T-helper 17 cell (primary cell): ENCODE results near the gene ABHD12B. TPM values are rescaled to one million over a fixed set of nuclear protein-coding genes. Genes with fewer than 3 reads are reported as not detected.

ENCODE experiments used
- ATAC-seq: fragments of 150-1000 bp; cut with Tn5 transposase; 2 replicates; pipeline ENCODE4 v1.10.0; 2021; ENCODE audit warnings: mild to moderate bottlenecking, moderate library complexity
- DNase-seq, 3 donors: peaks; one replicate each; pipeline versions ENCODE4 v3.0.0 to v3.0.0-alpha.2; 2020 to 2021
- H3K9me3 ChIP-seq: one replicate; pipeline ENCODE4 v1.7.0; 2013; ENCODE audit warnings: low read length, mild to moderate bottlenecking; ENCODE audit not compliant: control insufficient read depth, poor library complexity, severe bottlenecking
- H3K27ac Mint-ChIP-seq: one replicate; pipeline ENCODE4 v1.8.0; 2022; ENCODE audit warnings: mild to moderate bottlenecking, moderate library complexity, mixed read lengths
- H3K27me3 Mint-ChIP-seq: one replicate; pipeline ENCODE4 v1.8.0; 2022; ENCODE audit warnings: mixed read lengths
- H3K36me3 Mint-ChIP-seq: one replicate; pipeline ENCODE4 v1.8.0; 2022; ENCODE audit warnings: low read depth, mixed read lengths
- H3K4me1 Mint-ChIP-seq: one replicate; pipeline ENCODE4 v1.8.0; 2022; ENCODE audit warnings: mild to moderate bottlenecking, mixed read lengths
- H3K4me3 Mint-ChIP-seq: one replicate; pipeline ENCODE4 v1.8.0; 2022; ENCODE audit warnings: mild to moderate bottlenecking, moderate library complexity, mixed read lengths
- total RNA-seq, 4 donors: library from RNA in 2 of 4; stranded (reverse) in 2 of 4; gene quantifications; one replicate each; pipeline ENCODE4 v1.2.3 and lab custom pipeline; 2022 to 2026

ABHD12B gene, protein sequence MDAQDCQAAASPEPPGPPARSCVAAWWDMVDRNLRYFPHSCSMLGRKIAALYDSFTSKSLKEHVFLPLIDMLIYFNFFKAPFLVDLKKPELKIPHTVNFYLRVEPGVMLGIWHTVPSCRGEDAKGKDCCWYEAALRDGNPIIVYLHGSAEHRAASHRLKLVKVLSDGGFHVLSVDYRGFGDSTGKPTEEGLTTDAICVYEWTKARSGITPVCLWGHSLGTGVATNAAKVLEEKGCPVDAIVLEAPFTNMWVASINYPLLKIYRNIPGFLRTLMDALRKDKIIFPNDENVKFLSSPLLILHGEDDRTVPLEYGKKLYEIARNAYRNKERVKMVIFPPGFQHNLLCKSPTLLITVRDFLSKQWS
- total RNA-seq: not detected
- total RNA-seq (lab: John Stamatoyannopoulos, UW): 0 reads per million in 2 donors

DNA sequence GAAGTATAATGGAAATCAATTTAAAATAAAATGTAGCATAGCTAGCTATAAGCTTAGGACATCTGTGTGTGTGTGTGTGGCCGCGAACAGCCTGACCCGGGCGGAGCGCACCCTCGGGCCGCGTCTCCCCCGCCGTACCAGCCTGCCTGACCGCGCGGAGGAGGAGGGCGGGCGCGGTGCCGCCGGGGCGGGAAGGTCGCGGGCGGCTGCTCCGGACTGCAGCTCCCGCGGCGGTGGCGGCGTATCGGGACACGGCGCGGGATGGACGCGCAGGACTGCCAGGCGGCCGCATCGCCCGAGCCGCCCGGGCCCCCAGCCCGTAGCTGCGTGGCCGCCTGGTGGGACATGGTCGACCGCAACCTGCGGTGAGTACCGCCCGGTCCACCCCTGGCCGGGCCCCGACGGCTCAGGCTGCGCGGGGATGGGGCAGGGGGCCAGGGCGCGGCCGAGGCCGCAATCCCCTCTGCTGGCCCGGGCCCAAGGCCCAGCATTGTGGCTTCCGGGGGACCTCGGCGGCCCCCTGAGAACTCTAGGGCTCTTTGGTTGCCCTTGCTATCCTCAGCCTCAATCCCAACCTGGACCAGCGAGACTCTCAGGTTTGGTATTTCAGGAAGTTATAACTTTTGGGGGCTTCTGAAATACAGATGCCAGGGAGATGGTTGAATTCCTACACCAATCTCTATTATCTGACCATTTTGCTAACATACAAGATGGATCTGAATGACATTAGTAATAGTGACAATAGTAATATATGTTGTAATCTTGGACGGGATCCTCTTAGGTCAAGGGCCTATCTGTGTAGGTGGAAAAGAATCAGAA lies at the start of gene ABHD12B:
TSS of gene ABHD12B (plus strand) at position 140 of the 819 bp plus-strand sequence. CDS start at position 262, 122 bp downstream.
- DNase-seq (no peak), ATAC-seq (no peak)
- Mint-ChIP-seq H3K4me1 (peaks cover 25% of the 10 kb centered on the region), H3K4me3 (no peak within 1 kb of the TSS), H3K36me3 (peaks cover 6% of the 10 kb centered on the region), H3K27ac (no peak within 1 kb of the TSS), H3K27me3 (peaks cover 74% of the 10 kb centered on the region)
- no peaks in the 10 kb centered on the region for H3K9me3 ChIP-seq

- H3K9me3 ChIP-seq: no peaks in the 10 kb centered on the region
- Mint-ChIP-seq H3K4me3 (peak overlapping the region; percentile 87), H3K27me3 (no peaks in the 10 kb centered on the region), H3K4me1 (peaks cover 63% of the 10 kb centered on the region), H3K27ac (peak overlapping the region; percentile 94), H3K36me3 (no peaks in the 10 kb centered on the region)
- DNase-seq: no peak
- ATAC-seq: peak; percentile 23
These were observed 49.3 kb upstream of the ABHD12B start for GRCh38 chr14:50822501-50823042.

DNA sequence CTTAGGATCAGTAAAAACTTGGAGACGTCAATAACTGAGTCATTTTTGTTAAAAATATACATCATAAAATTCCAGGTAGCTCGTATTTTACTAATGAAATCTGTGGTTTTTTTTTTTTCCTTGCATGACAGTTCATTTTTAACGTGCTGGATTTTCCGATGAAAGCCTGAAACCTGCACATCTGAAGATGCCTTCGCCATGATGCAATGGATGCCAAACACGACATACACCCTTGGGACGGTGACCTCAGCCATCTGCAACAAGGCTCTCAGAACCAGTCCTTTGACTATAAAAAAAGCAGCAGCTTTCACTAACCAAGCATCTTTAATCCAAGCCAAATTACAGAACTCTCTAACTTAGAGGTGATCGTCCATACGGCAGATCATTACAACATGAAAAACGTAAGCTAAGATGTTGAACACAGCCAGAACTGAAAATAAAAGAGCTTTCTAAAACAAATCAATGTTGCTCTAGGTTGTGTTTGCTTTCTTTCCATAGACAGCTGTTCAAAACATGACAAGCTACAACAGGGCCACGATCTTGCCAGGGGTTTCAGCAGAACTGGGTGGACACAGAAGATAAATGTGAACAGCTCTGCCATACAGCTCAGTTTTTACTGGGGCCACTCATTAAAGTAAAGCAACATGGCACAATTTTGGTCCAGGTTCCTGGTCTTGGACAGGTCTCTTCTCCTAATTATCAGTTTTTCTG lies 48.6 kb upstream of the ABHD12B start:
- no peaks in the 10 kb centered on the region for H3K36me3 Mint-ChIP-seq
- H3K4me3 Mint-ChIP-seq: peak overlapping the region; percentile 87
- DNase-seq (no peak), ATAC-seq (no peak)
- H3K4me1 Mint-ChIP-seq: peaks cover 63% of the 10 kb centered on the region
- H3K27ac Mint-ChIP-seq: peak overlapping the region; percentile 94
- no peaks in the 10 kb centered on the region for H3K27me3 Mint-ChIP-seq
- no peaks in the 10 kb centered on the region for H3K9me3 ChIP-seq

DNA sequence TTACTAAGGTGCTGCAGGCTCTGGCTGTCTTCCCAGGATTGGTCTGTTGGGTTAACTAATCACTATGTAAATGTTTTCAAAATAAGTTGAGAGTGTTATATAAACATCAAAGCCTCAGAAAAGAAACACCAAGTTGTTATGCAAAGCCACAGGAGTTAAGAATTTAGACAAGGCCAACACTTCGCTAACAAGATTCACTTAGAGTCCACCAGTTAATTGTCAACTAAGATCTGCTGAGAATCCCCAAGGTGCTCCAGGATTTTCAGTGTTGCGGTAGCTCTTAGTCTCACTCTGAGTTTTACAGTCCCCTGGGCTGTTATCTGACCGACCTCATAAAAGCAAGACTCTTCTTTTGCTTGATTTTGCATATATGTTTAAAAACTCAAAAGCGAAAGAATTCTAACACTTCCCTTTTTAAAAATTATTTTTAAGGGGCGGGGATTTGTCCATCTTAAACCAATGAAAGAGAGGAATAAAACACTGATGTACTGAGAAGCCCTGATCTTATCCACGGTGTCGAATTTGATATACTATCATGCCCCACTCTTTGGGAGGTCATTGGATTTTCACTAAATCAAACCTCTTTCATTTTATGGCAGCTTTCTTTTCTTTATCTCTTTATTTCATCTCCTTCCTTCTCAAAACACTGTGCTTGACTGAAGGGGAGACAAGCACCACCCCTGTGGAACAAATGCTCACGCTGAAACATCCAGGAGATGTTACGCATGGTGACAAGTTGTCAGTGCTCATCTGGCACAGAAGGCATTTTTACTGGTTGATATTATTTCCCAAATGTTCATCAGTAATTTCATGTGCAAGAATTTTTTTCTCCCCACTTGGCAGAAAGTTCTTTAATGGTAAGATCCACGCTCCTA lies 47.9 kb upstream of the ABHD12B start:
- DNase-seq: no peak
- peak overlapping the region; percentile 94 for H3K27ac Mint-ChIP-seq
- H3K9me3 ChIP-seq: no peaks in the 10 kb centered on the region
- peaks cover 70% of the 10 kb centered on the region for H3K4me1 Mint-ChIP-seq
- no peaks in the 10 kb centered on the region for H3K36me3 Mint-ChIP-seq
- ATAC-seq: peak; percentile 24
- peak overlapping the region; percentile 87 for H3K4me3 Mint-ChIP-seq
- no peaks in the 10 kb centered on the region for H3K27me3 Mint-ChIP-seq

DNA sequence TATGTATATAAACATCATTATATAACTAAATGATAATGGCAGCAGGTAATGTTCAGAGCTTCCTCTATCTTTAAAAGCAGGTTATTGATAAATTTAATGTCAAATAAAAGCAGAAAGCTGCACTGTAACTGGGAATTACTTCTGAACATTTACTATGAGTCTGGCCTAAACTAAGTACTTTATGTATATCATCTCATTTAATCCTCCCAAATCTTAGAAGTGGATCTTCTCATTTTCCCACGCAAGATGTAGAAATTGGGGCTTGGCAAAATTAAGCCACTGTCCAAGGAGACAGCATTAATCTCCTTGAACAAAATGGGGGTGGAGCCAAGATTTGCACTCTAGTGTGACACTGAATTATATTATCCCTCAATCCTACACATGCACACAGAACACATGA lies 46.5 kb upstream of the ABHD12B start:
- peaks cover 72% of the 10 kb centered on the region for H3K4me1 Mint-ChIP-seq
- no peak for ATAC-seq
- H3K36me3 Mint-ChIP-seq: no peaks in the 10 kb centered on the region
- no peak for DNase-seq
- H3K9me3 ChIP-seq: no peaks in the 10 kb centered on the region
- no peak overlapping the region for H3K4me3 Mint-ChIP-seq
- H3K27me3 Mint-ChIP-seq: no peaks in the 10 kb centered on the region
- H3K27ac Mint-ChIP-seq: peak overlapping the region; percentile 94

GRCh38 chr14:50826681-50827080 lies 45.2 kb upstream of the ABHD12B start:
- no peaks in the 10 kb centered on the region for H3K9me3 ChIP-seq
- Mint-ChIP-seq H3K4me1 (peaks cover 68% of the 10 kb centered on the region), H3K27me3 (no peaks in the 10 kb centered on the region), H3K36me3 (peaks cover 2% of the 10 kb centered on the region), H3K27ac (no peak overlapping the region), H3K4me3 (no peak overlapping the region)
- ATAC-seq (no peak), DNase-seq (no peak)

GRCh38 chr14:50828721-50829488 lies 42.9 kb upstream of the ABHD12B start:
- Mint-ChIP-seq H3K4me3 (peak overlapping the region; percentile 97), H3K36me3 (peaks cover 2% of the 10 kb centered on the region), H3K27me3 (no peaks in the 10 kb centered on the region), H3K27ac (peak overlapping the region; percentile 91), H3K4me1 (peaks cover 55% of the 10 kb centered on the region)
- no peak for DNase-seq
- ATAC-seq: no peak
- no peaks in the 10 kb centered on the region for H3K9me3 ChIP-seq

GRCh38 chr14:50829489-50830043 lies 42.3 kb upstream of the ABHD12B start:
- H3K9me3 ChIP-seq: no peaks in the 10 kb centered on the region
- no peaks in the 10 kb centered on the region for H3K27me3 Mint-ChIP-seq
- no peak for DNase-seq
- H3K36me3 Mint-ChIP-seq: peaks cover 2% of the 10 kb centered on the region
- peaks cover 52% of the 10 kb centered on the region for H3K4me1 Mint-ChIP-seq
- ATAC-seq: no peak
- peak overlapping the region; percentile 97 for H3K4me3 Mint-ChIP-seq
- H3K27ac Mint-ChIP-seq: peak overlapping the region; percentile 91

- ATAC-seq: peak; percentile 71
- Mint-ChIP-seq H3K4me1 (peaks cover 54% of the 10 kb centered on the region), H3K27ac (peak overlapping the region; percentile 91), H3K4me3 (peak overlapping the region; percentile 97), H3K27me3 (no peaks in the 10 kb centered on the region), H3K36me3 (peaks cover 2% of the 10 kb centered on the region)
- peak; percentile 47 to 59 (median 57) for DNase-seq
- H3K9me3 ChIP-seq: no peaks in the 10 kb centered on the region
These were observed 41.6 kb upstream of the ABHD12B start for GRCh38 chr14:50830044-50830931.

DNA sequence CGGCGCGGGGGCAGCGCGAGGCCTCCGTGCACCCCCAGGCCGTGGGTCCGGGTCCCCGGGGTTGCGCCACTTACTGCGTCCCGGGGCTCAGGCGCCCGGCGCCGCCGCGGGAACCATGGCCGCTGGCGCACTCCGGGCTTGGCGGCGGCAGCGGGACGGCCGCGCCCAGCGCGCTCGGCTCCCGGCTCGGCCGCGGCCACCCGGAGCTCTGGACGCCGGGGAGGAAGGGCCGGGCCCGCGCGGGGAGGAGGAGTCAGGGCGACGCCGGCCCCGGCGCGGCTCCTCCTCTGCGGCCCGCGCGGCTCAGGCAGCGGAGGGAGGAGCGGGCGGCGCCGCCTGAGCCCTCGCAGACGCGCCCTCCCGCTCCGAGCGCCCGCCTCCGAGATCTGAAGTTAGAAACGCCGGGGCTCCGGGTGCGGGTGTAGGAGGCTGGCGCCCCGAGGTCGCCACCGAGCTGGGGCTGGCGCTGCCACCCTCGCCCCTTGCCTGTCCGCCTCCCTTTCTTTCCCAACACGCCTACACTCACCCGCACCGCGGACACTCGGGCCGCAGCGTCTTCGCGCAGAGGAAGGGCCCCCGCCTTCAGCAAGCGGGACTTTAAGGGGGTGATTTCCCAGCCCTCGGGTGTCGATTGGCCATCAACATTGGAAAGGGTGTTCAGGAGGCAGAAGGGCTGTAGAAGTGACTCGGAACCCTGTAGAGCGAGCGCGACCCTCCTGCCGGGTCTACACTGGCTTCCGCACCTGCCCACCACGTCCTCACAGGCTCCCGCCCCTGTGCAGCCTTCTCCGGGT lies 40.7 kb upstream of the ABHD12B start, which contains the start of gene NIN:
TSS of gene NIN (minus strand) at position 231 of the 794 bp plus-strand sequence. CDS start 9,106 bp downstream, outside the sequence.
- Mint-ChIP-seq H3K36me3 (peaks cover 2% of the 10 kb centered on the region), H3K4me1 (peaks cover 52% of the 10 kb centered on the region), H3K27ac (peak within 1 kb of the TSS; percentile 95)

More for the DNA sequence above, 40.7 kb upstream of the ABHD12B start, which contains the start of gene NIN:
- H3K9me3 ChIP-seq: no peaks in the 10 kb centered on the region
- Mint-ChIP-seq H3K4me3 (peak within 1 kb of the TSS; percentile 98), H3K27me3 (no peaks in the 10 kb centered on the region)
- DNase-seq (peak; percentile 59 to 70 (median 64)), ATAC-seq (peak; percentile 87)
